Activated CD4-positive, alpha-beta T cell treated with anti-CD3 and anti-CD28 coated beads, Interleukin-2, Interleukin-6, amounts not matched to agents 100 ng/mL and 50 ng/mL, durations not matched to agents 16 hours and 8 hours (primary cell): ENCODE data around the gene DTWD2.
"Not testable (repeated sequence)": the region's sequence is repeated elsewhere in the genome, so short reads cannot be mapped to it uniquely, and the experiment has no call there.

Experiments
- DNase-seq: peaks from one replicate; pipeline ENCODE4 v3.0.0-alpha.2; 2020

Gene DTWD2

GRCh38 chr5:118946138-118946800 lies 42.1 kb downstream of the DTWD2 start:
- DNase-seq: no peak

GRCh38 chr5:118937393-118938061 lies 50.8 kb downstream of the DTWD2 start:
- DNase-seq: no peak

GRCh38 chr5:118933703-118934102 lies 54.6 kb downstream of the DTWD2 start:
- DNase-seq: no peak

GRCh38 chr5:118931564-118931963 lies 56.8 kb downstream of the DTWD2 start:
- DNase-seq: no peak

GRCh38 chr5:118924006-118924389 lies 64.3 kb downstream of the DTWD2 start:
- no peak for DNase-seq

GRCh38 chr5:118923295-118924005 lies 64.9 kb downstream of the DTWD2 start:
- DNase-seq: no peak

GRCh38 chr5:118921866-118922265 lies 66.5 kb downstream of the DTWD2 start:
- no peak for DNase-seq

GRCh38 chr5:118919016-118919415 lies 69.3 kb downstream of the DTWD2 start:
- no peak for DNase-seq

- no peak for DNase-seq
Observed at GRCh38 chr5:118918232-118918631, 70.1 kb downstream of the DTWD2 start.

GRCh38 chr5:118907536-118907935 lies 80.8 kb downstream of the DTWD2 start:
- not testable (repeated sequence) for DNase-seq

- no peak for DNase-seq
Observed at GRCh38 chr5:118906947-118907346, 81.4 kb downstream of the DTWD2 start.

GRCh38 chr5:118905196-118905595 lies 83.2 kb downstream of the DTWD2 start:
- no peak for DNase-seq

- DNase-seq: no peak
Observed at GRCh38 chr5:118902656-118903438, 85.5 kb downstream of the DTWD2 start.

- DNase-seq: no peak
Observed at GRCh38 chr5:118894709-118895108, 93.6 kb downstream of the DTWD2 start.

GRCh38 chr5:118891252-118891651 lies 97.1 kb downstream of the DTWD2 start:
- no peak for DNase-seq

GRCh38 chr5:118889165-118889564 lies 99.2 kb downstream of the DTWD2 start:
- DNase-seq: no peak

GRCh38 chr5:118888556-118888955 lies 99.8 kb downstream of the DTWD2 start:
- no peak for DNase-seq

- DNase-seq: no peak
Observed at GRCh38 chr5:118883362-118883761, 105.0 kb downstream of the DTWD2 start.

GRCh38 chr5:118882666-118883065 lies 105.7 kb downstream of the DTWD2 start:
- DNase-seq: no peak

GRCh38 chr5:118876852-118877251 lies 111.5 kb downstream of the DTWD2 start:
- DNase-seq: not testable (repeated sequence)

- no peak for DNase-seq
Observed at GRCh38 chr5:118875131-118875530, 113.2 kb downstream of the DTWD2 start.

GRCh38 chr5:118873417-118873816 lies 114.9 kb downstream of the DTWD2 start:
- DNase-seq: no peak

- DNase-seq: no peak
Observed at GRCh38 chr5:118863345-118863744, 125.0 kb downstream of the DTWD2 start.
